Amniotic stem cell (primary cell): ENCODE results near the gene PSG7.
"Not testable (repeated sequence)": the region's sequence is repeated elsewhere in the genome, so short reads cannot be mapped to it uniquely, and the experiment has no call there.

Source experiments
- DNase-seq: peaks from one replicate; lab custom pipeline; 2025; lab: John Stamatoyannopoulos, UW

PSG7 gene

DNA sequence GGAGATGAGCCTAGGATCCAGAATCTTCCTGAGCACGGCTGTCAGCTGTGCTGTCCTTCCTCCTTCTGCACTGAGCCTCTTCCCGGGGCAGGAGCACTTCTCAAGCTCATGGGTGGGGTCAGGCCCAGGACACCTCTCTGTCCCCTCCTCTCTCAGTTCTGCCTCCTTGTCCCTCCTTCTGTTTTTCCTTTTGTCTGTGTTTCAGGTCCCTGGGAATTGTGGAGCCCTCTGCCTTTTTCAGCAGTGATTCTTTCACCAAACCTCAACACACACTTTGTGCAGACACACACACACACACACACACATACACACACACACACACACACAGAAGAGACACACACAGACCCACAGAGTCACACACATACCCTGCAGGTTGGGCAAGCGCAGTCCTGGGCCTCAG lies at the start of gene PSG7:
Gene PSG7 (minus strand): TSS at position 101 of the 400 bp plus-strand sequence. CDS start 131 bp downstream, outside the sequence.
- DNase-seq = not testable (repeated sequence)

DNA sequence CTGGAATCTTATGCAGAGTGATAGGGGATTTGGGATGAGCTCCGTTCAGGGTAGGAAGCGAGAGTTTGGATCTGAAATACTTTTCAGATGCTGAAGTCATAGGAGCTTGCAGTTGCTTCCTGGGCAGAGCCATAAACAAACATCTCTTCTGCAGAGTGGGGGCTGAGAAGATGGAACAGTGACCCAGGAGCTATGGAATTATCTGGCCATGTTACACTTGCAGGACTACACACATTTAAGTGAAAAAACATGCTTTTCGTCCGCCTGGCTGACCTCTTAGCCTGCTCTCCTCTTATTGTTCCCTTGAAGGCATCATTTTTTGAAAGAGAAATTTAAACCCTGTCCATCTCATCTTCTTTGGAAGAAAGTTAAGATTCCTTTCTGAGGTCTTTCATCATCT lies 48.6 kb upstream of the PSG7 start:
- no peak for DNase-seq

DNA sequence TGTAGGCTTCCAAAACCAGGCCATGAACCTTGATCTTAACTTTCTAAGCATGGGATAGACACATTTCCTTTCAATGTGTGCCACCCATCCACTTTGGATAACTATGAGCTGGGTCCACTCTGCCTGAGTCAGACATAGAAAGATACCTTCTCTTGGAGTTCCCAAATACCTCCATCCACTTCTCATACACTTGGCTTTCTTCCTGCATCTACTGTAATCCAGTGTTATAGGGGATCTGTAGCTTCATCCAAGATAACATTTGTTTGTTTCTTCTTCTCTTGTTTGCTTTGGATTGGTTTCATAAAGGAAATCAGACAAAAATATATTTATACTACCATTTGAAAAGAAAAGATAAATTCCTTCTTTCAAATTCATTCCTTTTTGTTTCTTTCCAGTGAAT lies 45.1 kb upstream of the PSG7 start:
- DNase-seq = not testable (repeated sequence)

DNA sequence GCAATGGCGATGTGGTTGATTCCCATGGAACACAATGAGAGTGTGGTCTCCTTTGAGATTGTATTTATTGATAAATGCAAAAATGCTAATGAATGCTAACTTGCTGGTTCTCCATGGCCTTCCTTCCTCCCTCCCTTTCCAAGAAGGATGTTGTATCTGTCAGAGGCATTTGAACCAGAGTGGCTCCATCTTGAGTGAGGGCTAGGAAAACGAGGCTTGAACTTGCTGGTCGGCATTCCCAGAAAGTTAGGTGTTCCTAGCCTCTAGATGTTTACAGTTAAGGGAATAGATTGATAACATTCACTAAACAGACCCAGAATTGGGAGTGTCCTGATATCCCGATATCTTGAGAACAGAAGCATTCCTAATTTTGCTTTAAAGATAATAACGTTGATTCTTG lies 34.4 kb upstream of the PSG7 start:
- not testable (repeated sequence) for DNase-seq

DNA sequence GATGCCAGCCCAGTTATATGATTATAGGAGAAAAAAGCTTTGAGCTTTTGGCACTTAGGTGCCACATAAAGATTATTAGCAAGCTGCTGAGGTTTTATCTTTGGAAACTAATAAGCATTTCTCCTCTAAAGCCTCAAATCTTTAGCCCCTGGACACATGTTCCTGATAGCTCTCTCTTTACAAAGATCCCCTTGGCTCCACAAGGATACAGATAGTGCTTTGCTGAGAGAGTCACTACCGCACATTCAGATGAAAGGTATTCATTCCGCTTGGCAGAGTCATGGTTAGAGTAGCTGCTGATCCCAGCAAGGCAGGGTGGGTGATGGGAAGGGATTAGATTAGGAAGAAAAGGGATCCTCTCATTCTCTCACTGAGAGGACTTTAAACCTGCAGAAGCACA lies 28.2 kb upstream of the PSG7 start:
- DNase-seq = peak; percentile 36

DNA sequence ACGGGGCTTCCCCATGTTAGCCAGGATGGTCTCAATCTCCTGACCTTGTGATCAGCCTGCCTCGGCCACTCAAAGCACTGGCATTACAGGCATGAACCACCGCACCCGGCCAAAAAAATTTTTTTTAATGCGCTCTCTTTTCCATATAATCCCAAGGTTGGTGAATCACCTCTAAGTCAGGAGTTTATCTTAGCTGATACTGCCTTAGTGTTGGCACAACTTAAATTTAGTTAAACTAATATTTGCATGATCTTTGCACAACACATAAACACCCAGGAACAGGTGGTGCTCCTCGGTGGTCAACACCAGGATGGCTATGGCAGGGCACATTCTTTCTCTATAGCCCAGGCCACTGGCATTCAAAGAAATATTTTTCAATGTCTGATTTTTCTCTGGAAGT lies 24.1 kb upstream of the PSG7 start:
- DNase-seq = no peak

DNA sequence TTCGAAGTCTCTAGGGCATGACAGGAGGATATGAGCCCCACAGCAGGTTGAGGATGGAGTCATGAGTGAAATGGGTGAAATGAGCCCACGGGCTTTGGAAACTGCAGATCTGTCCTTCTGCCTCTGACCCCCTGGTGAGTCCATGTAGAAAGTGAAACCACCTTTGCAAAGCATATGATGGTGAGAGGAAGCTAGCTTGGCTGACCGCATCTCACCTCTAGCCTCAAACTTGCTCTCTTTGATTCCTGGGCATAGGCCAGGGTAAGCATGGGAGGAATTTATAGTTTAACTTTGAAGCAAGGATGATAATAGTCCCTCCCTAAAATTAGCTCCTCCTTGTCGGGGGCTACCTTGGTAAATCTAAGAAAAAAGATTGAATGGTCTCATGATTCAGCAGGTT lies 15.1 kb upstream of the PSG7 start:
- not testable (repeated sequence) for DNase-seq

DNA sequence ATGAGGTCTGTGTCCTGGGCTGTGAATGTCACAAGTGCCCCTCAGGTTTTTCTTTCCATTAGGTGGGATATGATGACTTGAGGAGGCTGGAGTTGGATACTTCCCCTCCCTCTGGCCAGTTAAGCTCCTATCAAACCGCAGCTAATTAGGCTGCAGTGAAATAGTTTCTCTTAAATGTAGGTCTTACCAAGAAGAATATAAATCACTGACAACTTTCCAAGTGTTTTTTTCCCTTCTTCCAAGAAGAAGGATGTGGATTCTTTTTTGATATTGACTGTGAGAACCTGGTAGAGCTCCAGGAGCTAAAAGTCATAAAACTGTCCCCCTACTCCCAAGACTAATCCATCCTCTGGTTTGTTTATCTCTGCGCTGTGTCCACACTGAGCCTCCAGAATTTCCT lies 14.5 kb upstream of the PSG7 start:
- not testable (repeated sequence) for DNase-seq

DNA sequence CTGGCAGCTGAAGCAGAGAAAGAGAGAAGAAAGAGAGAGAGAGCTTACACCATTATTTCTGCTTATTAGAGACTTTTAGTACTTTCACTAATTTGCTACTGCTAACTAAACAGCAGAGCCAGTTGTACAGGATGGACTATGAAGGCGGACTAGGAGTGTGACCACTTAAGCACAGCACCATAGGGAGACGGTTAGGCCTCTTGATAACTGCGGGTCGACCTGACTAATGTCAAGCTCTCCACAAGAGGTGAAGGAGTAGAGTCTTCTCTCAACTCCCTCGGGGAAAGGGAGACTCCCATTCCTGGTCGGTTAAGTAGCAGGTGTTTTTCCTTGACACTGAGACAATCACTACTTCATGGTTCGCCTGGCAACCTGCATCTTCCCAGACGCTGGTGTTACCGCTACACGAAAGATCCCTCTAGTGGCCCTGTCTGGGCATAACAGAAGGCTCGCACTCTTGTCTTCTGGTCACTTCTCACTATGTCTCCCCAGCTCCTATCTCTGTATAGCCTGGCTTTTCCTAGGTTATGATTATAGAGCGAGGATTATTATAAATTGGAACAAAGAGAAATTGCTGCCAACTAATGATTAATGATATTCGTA lies 5.3 kb upstream of the PSG7 start:
- no peak for DNase-seq

DNA sequence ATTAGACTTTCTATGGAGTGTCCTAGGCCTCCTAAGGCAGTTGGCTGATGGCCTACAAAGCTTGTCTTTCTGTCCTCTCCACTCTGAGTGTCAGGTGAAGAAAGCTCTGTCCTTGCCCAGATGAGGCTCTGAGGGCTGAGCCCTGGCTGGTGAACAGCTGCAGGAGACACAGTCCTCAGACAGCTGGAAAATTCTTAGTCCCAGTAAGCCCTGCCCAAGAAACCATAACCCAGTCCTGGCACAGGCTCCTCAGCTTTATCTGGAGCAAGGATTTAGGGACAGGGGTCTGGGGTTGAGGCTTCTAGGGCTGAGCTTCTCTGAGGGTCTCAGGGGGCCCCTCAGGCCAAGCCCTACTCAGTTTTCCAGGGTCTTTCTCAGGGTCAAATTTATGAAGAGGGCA lies 2.3 kb downstream of the PSG7 start:
- not testable (repeated sequence) for DNase-seq

DNA sequence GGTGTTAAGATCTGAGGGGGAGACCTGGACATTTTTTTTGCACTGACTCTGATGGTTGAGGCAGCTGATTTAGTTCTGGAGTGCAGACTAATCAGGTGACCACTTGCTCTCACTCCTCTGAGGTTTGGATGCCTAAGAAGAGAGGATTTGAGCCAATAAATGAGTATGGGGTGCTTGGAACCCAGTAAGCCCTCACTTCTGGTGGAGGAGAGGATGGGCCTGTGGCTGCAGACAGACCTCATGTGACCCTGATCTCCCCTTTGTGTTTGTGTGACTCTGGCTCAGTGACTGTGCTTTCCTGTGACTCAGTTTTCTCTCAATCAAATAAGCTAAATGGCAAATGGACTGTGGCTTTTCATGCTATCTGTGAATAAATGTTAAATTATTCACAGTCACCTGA lies 2.8 kb downstream of the PSG7 start:
- not testable (repeated sequence) for DNase-seq

DNA sequence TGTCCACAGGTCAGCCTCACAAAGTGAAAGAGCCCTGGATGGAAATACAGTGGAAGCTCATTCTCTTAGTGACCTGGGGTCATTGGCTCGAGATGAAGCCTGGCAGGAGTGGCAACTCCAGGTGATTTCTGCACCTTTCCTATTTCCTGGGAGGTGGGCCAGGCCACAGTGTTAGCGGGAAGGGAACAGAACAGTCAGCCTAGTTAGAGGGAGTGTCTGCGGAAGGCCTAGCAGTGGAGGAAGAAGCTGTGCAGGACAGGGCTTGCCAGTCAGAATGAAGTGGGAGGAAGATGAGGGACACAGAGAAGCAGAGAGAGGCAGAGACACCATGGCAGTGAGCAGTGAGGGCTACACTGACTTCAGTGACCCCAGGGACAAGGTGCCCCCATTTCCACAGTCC lies 3.6 kb downstream of the PSG7 start:
- not testable (repeated sequence) for DNase-seq

DNA sequence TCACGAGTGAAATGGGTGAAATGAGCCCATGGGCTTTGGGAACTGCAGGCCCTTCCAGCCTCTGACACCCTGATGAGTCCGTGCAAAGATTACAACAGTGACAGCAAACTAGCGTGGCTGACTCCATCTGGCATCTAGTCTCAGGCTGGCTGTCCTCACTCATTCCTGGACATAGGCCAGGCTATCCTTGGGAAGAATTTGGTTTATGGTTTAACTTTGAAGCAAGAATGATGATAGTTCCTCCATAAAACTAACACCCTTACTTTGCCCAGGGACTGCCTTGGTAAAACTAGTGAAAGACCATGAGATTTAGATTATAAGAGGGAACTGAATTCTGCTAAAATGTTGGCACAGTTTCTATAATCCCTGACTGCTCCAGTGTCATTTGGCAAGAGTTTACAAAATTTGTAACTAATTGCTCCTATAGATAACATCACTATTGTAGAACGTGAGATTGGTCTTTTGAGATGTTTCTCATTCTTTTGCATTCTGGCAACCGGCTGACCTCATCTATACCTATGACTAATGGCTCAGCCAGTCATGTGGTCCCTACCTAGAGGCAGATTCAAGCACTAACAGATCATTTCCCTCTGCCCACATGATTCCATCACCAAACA lies 4.4 kb downstream of the PSG7 start:
- DNase-seq = peak; percentile 16

DNA sequence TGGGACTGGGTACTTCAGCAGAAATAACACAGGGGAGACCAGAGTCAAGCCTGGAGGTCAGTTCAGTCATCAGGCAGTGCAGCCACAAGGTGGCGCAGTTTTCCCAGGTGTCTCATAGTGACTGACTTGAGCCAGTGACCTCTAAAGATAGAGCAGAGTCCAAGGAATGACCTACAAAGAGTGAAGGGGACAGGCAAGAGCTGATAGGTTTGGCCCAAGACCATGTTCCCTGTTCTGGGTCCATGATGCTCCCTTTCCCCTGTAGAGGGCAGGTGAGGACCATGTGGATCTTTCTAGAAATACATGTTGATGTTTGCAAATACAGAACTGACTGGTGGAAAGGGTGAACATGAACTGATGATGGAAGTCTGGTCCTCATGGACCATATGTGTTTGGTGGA lies 6.8 kb downstream of the PSG7 start:
- peak; percentile 5 for DNase-seq

DNA sequence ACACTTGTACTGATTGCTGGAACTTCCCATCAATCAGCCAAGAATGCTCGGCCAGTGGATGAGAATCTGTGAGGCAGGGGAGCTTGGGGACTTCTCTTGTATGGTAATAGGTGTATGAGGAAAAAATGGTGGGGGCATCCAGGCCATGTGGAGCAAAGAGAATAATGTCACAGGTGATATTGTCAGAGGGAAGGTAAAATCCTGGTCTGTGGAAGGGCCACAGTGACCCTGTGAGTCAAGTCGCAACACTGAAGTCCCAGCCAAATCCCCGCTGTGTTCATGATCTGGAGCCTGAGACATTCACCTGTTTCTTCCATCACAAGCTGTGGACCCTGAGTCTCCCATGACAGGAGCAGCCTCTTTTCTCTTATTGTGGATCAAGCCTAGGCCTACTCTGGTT lies 8.1 kb downstream of the PSG7 start:
- no peak for DNase-seq

DNA sequence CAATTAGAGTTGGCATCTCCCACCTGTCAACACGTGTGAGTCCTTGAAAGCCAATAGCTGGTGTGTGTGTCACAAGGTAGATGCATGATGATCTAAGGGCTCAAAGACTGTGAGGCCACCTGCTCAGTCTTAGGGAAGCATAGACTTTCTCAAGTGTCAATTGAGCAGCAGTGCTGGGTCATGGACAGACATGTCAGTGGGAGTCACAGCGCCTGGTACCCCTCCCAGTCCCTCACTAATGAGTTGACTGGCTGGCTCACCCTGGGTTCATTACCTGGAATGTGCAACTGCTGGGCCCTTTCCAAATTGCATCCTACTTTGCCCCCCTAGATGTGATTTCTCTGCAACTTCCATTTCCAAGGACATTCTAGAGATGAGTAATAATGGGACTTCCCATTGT lies 10.2 kb downstream of the PSG7 start:
- no peak for DNase-seq

DNA sequence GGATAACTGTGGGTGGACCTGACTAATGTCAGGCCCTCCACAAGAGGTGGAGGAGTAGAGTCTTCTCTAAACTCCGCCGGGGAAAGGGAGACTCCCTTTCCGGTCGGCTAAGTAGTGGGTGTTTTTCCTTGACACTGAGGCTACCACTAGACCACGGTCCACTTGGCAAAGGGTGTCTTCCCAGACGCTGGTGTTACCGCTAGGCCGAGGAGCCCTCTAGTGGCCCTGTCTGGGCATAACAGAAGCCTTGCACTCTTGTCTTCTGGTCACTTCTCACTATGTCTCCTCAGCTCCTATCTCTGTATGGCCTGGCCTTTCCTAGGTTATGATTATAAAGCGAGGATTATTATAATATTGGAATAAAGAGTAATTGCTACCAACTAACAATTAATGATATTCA lies 13.9 kb downstream of the PSG7 start:
- not testable (repeated sequence) for DNase-seq

DNA sequence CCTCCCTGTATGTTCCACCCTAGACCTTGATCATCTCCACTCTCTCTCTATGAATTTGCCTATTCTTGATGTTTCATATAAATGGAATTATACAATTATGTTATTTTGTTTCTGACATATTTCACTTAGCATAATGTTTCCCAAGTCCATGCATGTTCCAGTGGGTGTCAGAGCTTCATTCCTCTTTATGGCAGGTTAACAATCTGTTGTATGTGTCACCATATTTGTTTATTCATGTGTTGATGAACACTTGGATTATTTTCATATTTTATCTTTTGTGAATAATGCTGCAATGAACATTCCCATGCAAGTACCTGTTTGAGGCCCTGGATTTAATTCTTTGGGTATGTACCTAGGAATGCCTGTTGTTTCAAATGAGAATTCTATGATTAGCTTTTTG lies 16.0 kb downstream of the PSG7 start:
- DNase-seq = not testable (repeated sequence)

DNA sequence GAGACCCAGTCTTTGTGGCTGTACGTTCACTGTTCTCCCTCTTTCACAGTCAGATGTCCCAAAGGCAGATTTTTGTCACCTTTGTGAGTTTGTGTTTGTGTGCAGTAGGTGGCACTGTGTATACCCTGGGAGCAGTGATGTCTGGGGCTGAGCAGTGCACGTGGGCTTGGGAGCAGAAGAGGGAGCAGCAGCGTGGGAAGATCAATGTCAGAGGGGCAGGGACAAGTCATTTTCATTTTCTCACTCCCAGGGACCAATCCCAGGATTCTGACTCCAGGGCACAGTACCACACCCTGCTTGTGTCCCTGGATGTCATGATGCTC lies 17.3 kb downstream of the PSG7 start:
- no peak for DNase-seq

DNA sequence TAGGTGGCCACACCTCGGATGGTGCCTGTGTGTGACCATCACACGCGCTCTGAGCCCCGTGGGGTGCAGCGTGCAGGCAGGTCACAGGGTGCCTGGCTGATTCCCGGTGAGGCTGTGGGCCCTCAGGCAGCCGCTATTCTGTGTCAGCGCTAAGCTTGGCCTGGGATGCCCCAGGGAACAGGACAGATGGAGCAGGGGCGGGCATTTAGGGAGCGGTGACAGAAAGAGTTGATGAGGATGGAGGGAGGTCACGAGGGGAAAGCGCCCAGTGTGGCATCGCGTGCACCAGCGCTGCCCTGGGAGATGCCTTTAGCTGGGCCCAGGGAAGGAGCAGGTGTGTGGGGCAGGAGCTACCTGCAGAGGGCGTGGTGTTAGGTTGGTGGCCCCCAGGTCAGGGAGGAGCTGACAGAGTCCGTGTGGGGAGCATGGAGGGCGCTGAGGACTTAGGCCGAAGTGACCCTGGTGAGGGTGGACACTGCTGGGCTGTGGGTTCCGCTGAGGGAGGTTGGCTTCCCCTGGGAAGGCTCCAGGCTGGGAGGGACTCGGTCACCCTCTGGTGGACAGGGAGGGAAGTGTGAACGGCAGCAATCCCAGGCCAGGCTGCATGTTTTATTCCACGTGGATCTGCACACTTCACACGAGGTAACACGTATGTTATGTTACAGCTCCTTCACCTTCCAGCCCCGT lies 17.8 kb downstream of the PSG7 start:
- DNase-seq = not testable (repeated sequence)

DNA sequence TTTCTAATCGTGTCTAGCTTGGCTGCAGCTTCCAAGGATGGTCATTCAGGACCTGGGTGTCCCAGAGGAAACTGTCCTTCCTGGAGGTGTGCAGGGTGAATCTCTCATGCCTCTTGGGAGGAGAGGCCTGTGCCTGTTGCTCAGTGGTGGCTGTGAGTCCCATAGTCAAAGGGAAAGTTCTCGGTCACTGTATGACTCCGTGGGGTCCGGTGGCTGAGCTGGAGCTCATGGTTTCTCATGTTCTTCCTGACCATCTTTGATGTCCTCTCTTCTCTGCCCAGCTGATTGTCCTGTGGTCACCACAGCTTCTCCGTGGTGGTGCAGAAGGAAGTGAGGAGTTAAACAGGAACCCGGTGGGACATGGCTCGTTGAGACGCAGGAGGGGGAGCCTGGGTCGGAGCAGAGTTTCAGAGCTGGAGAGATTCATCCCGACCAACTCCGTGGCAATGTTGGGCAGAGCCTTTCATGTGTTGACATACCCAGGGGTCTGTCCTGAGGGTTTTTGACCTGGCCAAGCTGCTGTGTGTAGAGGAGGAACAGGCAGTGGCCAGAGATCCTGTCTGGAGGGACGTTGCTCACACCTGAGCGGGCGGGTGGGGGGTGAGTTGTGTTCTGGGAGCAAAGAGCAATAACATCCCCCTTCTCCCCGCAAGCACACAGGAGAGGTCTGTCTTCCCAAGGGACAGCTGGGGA lies 18.5 kb downstream of the PSG7 start:
- not testable (repeated sequence) for DNase-seq

DNA sequence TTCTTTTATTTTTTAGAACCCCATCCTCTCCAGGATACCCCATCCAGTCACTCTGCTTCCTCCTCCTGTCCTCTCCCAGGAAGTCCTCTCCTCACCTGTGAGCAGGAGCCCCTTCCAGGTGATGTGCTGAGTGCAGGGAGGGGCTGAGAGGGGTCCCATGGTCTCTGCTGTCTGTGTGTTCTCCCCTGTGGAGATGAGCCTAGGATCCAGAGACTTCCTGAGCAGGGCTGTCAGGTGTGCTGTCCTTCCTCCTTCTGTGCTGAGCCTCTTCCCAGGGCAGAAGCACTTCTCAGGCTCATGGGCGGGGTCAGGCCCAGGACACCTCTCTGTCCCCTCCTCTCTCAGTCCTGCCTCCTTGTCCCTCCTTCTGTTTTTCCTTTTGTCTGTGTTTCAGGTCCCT lies 19.4 kb downstream of the PSG7 start, which contains the start of gene PSG6:
Gene PSG6 (minus strand): TSS at position 261 of the 400 bp plus-strand sequence. CDS start 102 bp downstream, at position 159.
- DNase-seq = not testable (repeated sequence)

DNA sequence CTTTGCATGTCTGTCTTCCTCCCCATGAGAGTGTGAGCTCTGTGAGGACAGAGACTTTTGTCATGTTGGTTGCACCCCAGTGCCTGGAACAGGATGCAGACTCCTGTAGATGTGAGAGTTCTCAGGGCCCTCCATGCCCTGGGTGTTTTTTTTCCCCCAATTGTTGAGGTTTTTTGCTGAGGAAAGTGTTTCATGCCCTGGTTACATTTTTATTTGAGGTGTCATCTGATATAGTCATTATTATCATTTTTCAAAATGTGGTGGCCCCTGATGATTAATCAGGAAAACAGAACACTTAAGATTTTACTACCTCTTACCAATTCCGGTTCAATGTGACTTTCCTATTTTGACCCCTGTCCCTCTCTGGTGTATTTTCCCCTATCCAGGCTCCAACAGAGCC lies 20.1 kb downstream of the PSG7 start:
- DNase-seq = not testable (repeated sequence)
